NOMO-1 treated with DMSO at 0.1 percent for 48 hours (cell line): ENCODE results near the gene PCAT7.
"Not testable (repeated sequence)": the region's sequence is repeated elsewhere in the genome, so short reads cannot be mapped to it uniquely, and the experiment has no call there.

Source experiments
- DNase-seq: peaks from one replicate; lab custom pipeline; 2025; ENCODE audit not compliant: unreplicated experiment; lab: John Stamatoyannopoulos, UW

PCAT7 gene

GRCh38 chr9:94560237-94560636 lies 5.4 kb downstream of the PCAT7 start:
- DNase-seq: no peak

GRCh38 chr9:94563548-94563947 lies 8.7 kb downstream of the PCAT7 start:
- DNase-seq: peak; percentile 43

- not testable (repeated sequence) for DNase-seq
Measured at GRCh38 chr9:94564279-94564678, 9.4 kb downstream of the PCAT7 start.

- no peak for DNase-seq
Measured at GRCh38 chr9:94566550-94566949, 11.7 kb downstream of the PCAT7 start.

- DNase-seq: no peak
Measured at GRCh38 chr9:94567271-94567670, 12.4 kb downstream of the PCAT7 start.

- no peak for DNase-seq
Measured at GRCh38 chr9:94568250-94568889, 13.5 kb downstream of the PCAT7 start.

GRCh38 chr9:94568972-94569712 lies 14.3 kb downstream of the PCAT7 start:
- no peak for DNase-seq

- DNase-seq: peak; percentile 59
Measured at GRCh38 chr9:94576131-94576530, 21.2 kb downstream of the PCAT7 start.

- no peak for DNase-seq
Measured at GRCh38 chr9:94577036-94577435, 22.2 kb downstream of the PCAT7 start.

GRCh38 chr9:94577571-94577970 lies 22.7 kb downstream of the PCAT7 start:
- DNase-seq: no peak

- DNase-seq: no peak
Measured at GRCh38 chr9:94581728-94582127, 26.8 kb downstream of the PCAT7 start.

- DNase-seq: no peak
Measured at GRCh38 chr9:94584555-94584954, 29.7 kb downstream of the PCAT7 start.

GRCh38 chr9:94586316-94586715 lies 31.4 kb downstream of the PCAT7 start:
- DNase-seq: peak; percentile 78

- DNase-seq: no peak
Measured at GRCh38 chr9:94586814-94587213, 31.9 kb downstream of the PCAT7 start.

GRCh38 chr9:94588681-94589080 lies 33.8 kb downstream of the PCAT7 start:
- DNase-seq: no peak

GRCh38 chr9:94591046-94591545 lies 36.2 kb downstream of the PCAT7 start:
- DNase-seq: not testable (repeated sequence)

- no peak for DNase-seq
Measured at GRCh38 chr9:94591876-94592275, 37.0 kb downstream of the PCAT7 start.

GRCh38 chr9:94592683-94593082 lies 37.8 kb downstream of the PCAT7 start:
- DNase-seq: not testable (repeated sequence)

- no peak for DNase-seq
Measured at GRCh38 chr9:94593459-94594345, 38.8 kb downstream of the PCAT7 start, which contains the start of gene FBP2. FBP2 (minus strand) TSS chr9:94593824; CDS start chr9:94593726, 98 bp downstream.

- no peak for DNase-seq
Measured at GRCh38 chr9:94599102-94599501, 44.2 kb downstream of the PCAT7 start.

- no peak for DNase-seq
Measured at GRCh38 chr9:94600258-94600657, 45.4 kb downstream of the PCAT7 start.
